GM10266 (cell line): ENCODE data around the gene NSMF.

Experiments used
- DNase-seq: peaks from one replicate; pipeline ENCODE4 v3.0.0; 2012; ENCODE audit errors: extremely low spot score
- CTCF ChIP-seq: IDR thresholded peaks from 2 replicates; pipeline ENCODE4 v1.5.1; 2012; ENCODE audit warnings: mild to moderate bottlenecking, low read depth; ENCODE audit not compliant: control insufficient read depth, insufficient read depth; ENCODE audit errors: missing control alignments

Gene NSMF

DNA sequence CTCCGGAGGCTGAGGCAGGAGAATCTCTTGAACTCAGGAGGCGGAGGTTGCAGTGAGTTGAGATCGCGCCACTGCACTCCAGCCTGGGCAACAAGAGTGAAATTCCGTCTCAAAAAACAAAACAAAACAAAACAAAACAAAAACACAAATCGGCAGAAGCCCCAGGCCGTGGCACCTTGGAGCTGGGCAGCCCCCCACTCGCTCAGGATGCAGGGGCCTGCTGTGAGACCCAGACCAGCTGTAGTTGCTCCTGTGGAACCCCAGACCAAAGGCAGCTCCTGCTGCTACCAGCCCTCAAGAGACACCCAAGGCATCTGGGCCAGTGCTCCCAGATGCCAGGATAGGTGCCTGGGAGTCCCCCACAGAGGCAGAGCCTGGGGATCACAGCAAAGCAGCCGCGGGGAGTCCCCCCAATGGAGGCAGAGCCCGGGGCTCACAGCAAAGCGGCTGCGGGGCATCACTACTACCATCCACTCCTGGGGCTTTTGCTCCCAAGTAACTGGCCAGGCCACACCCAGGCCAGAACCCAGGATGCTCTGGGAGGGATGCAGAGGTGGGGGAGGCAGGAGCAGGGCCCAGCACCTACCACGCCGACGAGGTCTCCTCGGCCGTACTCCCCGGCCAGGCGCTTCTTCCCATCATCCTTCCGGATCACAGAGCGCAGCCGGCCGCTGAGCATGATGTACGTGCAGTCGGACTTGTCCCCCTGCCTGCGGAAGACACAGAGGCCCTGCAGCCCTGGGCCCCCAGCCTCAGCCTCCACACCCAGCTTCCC is 37.7 kb upstream of the NSMF start:
- TF ChIP-seq CTCF = no peak
- no peak for DNase-seq

DNA sequence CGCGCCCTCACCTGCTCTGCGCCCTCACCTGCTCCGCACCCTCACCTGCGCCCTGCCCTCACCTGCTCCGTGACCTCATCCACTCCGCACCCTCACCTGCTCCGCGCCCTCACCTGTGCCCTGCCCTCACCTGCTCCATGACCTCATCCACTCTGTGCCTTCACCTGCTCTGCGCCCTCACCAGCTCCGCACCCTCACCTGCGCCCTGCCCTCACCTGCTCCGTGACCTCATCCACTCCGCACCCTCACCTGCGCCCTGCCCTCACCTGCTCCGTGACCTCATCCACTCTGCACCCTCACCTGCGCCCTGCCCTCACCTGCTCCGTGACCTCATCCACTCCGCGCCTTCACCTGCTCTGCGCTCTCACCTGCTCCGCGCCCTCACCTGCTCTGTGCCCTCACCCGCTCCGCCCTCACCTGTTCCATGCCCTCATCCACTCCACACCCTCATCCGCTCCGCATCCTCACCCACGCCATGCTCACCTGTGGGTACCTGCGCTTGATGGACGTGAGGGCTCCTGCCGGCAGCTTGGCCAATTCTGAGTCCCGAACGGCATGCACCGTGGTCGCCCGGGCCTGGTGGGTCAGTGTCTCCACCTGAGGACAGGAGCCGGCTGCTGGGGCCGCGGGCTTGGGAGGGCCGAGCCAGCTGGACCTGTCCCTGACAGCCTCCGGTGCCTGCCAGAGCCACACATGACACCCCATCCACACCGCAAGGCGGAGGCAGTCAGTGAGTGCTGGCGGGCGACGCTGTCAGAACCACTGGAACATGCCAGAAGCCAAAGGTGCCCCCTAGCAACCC is 35.6 kb upstream of the NSMF start:
- no peak for TF ChIP-seq CTCF
- DNase-seq = no peak

GRCh38 chr9:137494104-137494544 is 35.0 kb upstream of the NSMF start:
- DNase-seq = no peak
- no peak for TF ChIP-seq CTCF

- no peak for DNase-seq
- no peak for TF ChIP-seq CTCF
Measured at GRCh38 chr9:137493364-137494103, 34.4 kb upstream of the NSMF start.

DNA sequence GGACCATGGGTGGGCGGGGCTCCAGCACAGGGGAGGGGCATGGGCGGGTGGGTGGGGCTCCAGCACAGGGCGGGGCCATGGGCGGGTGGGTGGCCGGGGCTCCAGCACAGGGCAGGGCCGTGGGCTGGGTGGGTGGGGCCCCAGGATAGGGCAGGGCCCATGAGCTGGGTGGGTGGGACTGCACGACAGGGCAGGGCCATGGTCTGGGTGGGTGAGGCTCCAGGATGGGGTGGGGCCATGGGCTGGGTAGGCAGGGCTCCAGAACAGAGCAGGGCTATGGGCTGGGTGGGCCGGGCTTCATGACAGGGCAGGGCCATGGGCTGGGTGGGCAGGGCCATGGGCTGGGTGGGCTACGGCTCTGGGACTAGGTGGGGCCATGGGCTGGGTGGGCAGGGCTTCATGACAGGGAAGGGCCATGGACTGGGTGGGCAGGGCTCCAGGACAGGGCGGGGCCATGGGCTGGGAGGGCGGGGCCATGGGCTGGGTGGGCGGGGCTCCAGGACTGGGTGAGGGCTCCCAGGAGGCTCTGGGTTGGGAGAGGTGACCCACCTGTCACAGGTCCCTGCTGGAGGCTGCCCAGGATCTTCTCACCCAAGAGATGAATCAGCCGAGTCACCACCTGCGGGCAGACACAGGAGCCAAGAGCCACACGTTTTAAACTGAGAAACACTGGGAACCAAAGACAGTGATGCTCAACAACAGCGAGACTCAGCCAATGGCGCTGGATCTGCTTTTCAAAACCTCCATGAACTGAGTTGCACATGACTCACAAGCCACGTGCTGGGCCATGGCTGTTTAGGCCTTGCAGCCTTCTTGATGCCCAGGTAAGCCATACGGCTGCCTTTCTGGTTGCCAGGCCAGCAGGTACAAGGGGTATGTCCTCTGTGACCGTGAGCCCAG is 33.6 kb upstream of the NSMF start:
- peak; percentile 82 for DNase-seq
- no peak for TF ChIP-seq CTCF

- no peak for DNase-seq
- no peak for TF ChIP-seq CTCF
Measured at GRCh38 chr9:137491735-137492432, 32.8 kb upstream of the NSMF start.
